ENCODE data around the gene HK3.

HK3 gene

DNA sequence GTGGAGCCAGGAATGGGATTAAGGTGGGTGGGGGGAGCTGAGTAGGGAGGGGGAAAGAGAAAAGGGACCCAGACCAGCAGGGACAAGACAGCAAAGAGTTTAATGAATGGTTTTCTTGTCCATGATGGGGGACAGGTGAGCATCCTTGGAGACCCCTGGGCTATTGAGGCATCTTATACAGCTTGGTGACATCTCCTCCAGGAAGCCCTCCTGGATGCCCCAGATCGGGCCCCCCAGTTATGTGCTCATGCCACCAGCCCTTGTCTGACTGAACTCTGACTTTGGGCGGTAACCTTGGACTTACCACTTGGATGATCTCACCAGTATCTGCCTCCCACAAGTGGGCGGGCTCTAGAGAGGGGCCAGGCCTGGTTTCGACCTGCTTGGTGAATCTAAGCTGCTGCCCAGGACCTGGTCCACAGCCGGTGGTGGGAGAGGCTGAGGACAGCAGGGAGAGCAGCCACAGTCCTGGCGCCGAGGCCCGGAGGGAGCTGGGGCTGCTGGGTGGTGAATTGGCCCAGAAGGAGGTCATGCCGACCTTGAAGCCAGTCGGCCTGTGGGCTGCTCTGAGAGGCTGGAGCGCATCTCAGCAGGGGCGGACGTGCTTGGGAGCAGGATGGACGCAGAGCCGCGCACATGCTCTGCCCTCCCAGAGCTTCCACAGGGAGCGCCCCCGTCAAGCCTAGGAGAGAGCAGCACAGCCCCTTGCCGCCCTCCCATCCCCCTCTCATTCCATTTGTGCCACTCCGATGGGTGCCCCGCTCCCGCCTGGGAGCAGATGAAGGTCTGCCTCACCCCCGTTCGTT is 52.6 kb downstream of the HK3 start:
- peak; percentile 24 for DNase-seq

DNA sequence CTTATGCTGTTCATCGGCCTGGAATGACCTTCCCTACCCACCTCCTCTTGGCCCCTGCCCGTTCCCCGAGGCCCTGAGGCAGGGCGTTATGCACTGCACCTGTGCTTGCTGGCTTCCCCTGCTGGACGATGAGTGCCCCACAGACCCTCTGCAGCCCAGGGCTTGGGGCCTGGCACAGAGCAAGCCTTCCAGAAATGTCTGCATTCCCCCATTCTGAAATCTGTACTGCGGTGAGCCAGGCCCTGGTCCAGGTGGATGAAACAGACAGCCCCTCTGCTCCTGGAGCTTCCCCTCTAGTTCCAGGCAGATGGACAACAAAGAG is 53.8 kb downstream of the HK3 start:
- no peak for DNase-seq

DNA sequence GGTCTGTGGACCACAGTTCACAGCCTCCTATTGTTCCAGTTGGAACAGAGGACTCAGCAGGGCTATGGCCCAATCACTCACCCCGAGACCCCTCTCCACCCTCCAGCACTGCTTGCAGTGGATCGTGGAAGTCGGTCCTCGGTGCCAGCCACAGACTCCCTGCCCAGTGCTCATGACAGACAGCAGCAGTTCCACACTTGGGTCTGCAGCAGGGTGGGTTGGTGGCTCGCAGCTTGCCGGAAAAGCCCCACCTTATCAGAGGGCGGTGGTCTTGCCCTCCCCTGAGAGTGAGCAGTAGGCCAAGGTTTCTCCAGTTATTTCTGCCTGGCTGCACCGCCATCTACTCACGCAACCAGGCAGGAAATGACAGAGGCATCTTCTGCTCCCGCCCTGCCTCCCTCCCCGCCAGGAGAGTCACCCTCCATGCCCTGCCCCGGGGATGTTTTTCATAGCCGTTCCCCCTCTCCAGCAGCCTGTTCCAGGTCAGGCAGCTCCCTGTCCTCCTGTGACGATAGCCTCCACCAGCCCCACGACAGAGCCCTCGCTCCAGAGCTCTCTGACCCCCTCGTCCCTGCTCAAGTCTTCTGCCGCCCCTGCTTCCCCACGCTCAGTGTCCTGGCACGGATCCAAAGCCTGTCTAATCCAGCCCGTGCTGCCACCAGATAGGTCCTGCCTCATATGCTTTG is 54.3 kb downstream of the HK3 start:
- DNase-seq: peak; percentile 31

DNA sequence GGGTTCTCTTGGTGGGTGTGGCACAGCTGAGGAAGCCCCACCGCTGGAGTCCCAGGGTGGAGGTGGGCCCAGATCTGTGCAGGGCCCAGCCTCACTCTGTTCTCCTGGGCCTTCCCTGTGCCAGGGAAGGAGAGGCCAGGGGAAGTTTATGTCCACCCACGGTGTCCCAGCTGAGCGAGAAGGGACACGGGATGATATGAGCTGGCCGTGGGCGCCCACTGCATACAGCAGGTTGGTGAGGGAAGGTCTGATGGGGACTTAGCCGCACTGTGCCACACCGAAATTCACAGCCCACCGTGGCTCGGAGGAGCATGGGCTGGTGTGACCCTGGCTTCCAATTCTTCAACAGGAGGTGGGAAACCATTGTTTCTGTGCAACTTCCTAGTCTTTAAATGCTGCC is 54.9 kb downstream of the HK3 start:
- no peak for DNase-seq

DNA sequence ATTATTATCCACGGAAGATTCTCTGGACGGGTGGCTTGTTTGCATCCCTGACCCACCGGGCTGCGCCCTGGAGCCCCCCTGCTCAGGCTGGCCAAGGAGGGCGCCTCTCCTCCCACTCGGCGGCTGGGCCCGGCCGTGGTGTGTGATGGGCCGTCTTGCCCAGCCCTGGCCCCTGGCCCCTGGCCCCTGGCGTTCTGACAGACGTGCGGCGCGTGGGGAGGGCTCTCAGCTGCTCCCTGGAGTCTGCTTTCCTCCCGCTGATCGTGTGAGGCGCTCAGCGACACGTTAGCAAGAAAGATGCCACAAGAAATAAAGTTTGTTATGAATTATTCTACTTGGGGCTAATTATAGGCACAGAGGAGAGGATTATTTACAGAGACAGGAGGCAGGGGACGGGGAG is 55.5 kb downstream of the HK3 start:
- DNase-seq: no peak

DNA sequence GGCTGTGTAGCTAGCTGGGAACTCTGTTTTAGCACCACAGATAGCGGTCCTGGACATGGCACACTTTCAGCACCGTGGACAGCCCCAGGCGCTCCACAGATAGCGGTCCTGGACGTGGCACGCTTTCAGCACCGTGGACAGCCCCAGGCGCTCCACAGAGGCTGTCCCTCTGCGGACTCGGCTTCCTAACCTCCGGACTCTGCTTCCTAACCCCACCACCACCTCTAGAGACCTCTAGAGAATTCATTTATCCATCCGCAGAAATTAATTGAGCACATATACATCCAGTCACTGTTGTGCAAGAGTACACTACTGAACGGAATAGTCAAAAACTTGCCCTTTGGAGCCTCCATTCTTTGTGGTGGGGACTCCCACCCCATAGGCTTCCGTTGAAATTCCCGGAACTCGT is 61.4 kb downstream of the HK3 start:
- peak; percentile 96 for DNase-seq

DNA sequence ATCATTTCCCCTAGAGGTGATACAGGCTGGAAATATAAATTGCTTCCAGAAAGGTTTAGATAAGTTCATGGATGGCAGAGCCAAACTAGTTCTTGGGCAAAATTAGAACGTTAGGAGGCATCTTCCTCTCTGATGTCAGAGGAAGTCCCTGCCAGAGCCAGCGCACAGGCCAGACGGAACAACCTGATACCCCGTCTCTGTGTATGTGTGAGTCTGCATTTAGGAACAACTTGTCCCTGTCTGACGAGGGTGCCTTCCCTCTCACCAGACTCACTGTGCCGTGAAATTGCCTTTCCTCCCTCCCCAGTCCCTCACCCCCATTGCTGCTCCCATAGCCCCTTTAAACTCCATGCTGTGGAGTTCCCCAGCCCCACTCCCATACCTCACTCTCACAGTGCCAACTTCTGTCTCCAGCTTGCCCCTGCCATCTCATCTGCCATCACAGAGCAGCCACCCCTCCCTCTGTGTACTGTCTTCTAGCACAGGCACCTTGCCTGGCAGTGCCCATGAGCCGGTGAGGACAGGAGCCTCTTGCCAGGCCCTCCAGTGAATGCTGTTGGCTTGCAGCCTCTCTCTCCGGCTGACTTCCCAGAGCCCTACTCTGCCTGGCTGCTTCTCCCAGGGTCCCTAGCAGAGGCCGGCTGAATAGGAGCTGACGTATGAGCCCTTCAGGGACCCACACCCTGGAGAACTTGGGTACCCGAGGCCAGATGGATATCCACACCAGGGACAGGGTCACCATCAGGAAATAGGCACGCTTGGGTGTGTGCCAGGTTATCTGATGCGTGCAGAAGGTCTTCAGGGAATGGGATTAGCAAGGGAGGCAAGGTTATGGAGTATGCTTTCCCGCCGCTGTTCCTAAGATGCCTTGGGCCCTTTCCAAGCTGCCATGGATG is 62.1 kb downstream of the HK3 start:
- no peak for DNase-seq

DNA sequence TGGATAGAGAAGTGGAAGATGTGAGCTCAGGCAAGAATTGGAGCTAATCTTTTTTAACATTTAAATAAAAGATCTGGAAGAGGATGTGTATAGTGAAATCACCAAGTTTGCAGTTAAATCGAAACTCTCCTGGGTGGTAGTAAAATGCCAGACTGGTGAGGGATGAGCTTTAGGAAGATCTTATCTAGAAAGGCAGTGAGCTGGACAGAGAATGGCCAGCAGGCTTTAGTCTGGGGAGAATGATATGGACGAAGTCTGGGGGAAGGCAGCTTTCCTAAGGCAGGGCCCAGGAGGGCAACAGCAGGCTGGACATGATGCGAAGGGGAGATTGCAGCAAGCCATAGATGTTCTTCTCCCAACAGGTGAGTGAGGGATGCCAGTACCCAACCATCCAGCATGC is 63.2 kb downstream of the HK3 start:
- DNase-seq: no peak

DNA sequence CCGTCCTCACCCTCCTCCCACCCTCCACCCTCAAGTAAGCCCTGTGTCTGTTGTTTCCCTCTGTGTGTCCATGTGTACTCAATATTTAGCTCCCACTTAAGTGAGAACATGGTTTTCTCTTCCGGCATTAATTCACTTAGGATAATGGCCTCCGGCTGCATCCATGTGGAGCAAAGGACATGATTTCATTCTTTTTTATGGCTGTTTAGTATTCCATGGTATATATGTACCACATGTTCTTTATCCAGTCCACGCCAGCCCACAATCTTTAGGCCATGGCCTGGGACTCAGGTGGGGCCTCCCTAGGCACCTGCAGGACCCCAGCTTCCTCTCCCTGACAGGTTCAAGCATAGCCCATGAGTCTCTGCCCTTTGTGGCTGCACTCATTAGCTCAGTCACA is 65.9 kb downstream of the HK3 start:
- no peak for DNase-seq

DNA sequence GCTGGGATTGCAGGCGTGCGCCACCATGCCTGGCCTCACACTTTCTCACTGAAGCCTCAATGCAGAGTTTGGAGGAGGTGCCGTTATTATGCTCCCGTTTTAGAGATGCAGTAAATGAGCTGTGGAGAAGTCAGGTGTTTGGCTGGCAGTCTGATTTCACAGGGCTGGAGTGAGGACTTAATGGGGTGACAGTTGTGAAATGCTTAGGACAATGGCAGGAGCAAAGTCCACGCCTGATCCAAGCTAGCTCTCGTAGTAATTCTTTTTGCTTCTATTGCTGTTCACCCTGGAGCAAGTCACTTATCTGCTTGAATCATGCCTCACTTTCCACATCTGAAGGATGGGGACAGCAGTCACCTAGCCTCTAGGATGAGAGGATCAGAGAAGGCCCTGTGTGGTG is 67.0 kb downstream of the HK3 start:
- DNase-seq: no peak

DNA sequence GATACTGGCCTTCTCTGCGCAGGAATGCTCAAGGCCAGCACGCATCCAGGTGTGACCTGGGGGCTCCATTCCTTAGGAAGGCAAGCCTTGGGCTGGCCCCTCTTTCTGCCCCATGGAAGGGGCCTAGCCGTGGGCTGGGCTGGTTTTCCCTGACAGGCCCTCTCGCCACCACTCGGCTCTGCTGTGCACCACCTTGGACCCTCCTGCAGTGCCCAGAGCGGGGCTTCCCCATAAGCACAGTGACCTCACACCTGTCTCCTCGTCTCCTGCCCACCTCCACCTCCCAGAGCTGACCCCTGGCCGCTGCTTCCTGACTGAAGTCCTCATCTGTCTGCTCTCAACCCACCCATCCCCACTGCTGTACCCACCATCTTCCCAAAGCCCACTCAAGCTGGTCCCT is 67.7 kb downstream of the HK3 start:
- DNase-seq: no peak

DNA sequence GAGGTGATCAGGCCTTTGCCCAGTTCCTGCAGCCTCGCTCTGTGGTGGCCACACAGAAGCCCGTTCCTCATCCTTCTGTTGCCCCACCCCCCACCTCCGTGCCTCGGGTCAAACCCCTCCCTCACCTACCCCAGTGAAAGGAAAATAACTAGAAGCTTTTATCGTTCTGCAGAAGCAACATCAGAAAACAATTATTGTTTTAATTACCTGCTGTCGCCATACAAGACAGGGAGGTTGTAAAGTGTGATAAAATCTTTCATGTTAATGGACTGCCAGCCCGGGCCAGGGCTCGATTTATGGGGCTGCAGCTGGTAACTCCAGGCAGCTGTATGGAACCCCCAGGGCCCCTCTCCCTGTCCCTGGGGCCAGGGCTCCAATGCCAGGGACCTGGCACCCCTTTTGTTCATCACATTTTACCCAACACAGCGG is 68.1 kb downstream of the HK3 start:
- DNase-seq: no peak
